HepG2 (cell line): ENCODE measurements around the gene IGSF11. TPM values are rescaled to one million over a fixed set of nuclear protein-coding genes. Genes with fewer than 3 reads are reported as not detected.

Source experiments
- ATAC-seq: fragments of 200-7000 bp; cut with Tn5 transposase; 3 replicates; pipeline ENCODE4 v1.9.1; 2020; ENCODE audit warnings: mild to moderate bottlenecking, moderate library complexity
- BruUV-seq: library from RNA; stranded (reverse); fragments of 400-500 nt; replicated peaks from 2 replicates; lab custom pipeline; 2021; lab: Mats Ljungman, UMichigan
- CTCF ChIA-PET: fragments of 300-600 bp; formaldehyde crosslinking; extraction: SDS; loops from one replicate; lab custom pipeline; 2021; ENCODE audit warnings: low total read pairs, inconsistent platforms, low intra/inter-chr PET ratio; lab: Yijun Ruan, JAX
- POLR2A ChIA-PET: fragments of 350-600 bp; sonication (Branson Sonifier 250); formaldehyde crosslinking; loops from one replicate; lab custom pipeline; 2020; ENCODE audit warnings: antibody characterized with exemption, inconsistent platforms; lab: Yijun Ruan, JAX
- DNase-seq: peaks from one replicate; pipeline ENCODE4 v3.0.0-alpha.2; 2015; ENCODE audit warnings: low spot score
- FAIRE-seq: peaks from 3 replicates; lab custom pipeline; 2011; peaks lifted over from hg19 to GRCh38; lab: Jason Lieb, UNC
- H2AFZ ChIP-seq: one replicate; pipeline ENCODE4 v1.6.1; 2011; ENCODE audit warnings: low read length, inconsistent platforms
- H3K27ac ChIP-seq: fragments of 300-600 bp; 3 replicates; pipeline ENCODE4 v1.8.0; 2011; ENCODE audit warnings: mixed run types, mild to moderate bottlenecking, mixed read lengths, low read length, inconsistent platforms; ENCODE audit not compliant: insufficient read depth; ENCODE audit errors: extremely low read length
- H3K27me3 ChIP-seq, 2 experiments: fragments of 200-600 bp in 1 of 2; 2 replicates in 1 of 2; 3 replicates in 1 of 2; pipeline versions ENCODE4 v1.6.0 to v1.8.0; 2011; ENCODE audit warnings: low read length in 2 of 2, mild to moderate bottlenecking in 2 of 2, moderate library complexity in 2 of 2, inconsistent platforms in 1 of 2; ENCODE audit not compliant: insufficient read depth in 2 of 2, control insufficient read depth in 1 of 2
- H3K36me3 ChIP-seq, 2 experiments: fragments of 200-600 bp in 1 of 2; replicated peaks in 1 of 2; 2 replicates in 1 of 2; 3 replicates in 1 of 2; pipeline versions ENCODE4 v1.5.1 to v1.8.0; 2011; ENCODE audit warnings: low read length in 2 of 2, inconsistent platforms in 1 of 2; ENCODE audit not compliant: insufficient read depth in 2 of 2, control insufficient read depth in 1 of 2
- H3K4me1 ChIP-seq: 2 replicates; pipeline ENCODE4 v1.5.1; 2012; ENCODE audit warnings: low read length, inconsistent platforms; ENCODE audit not compliant: insufficient read depth
- H3K4me2 ChIP-seq: 2 replicates; pipeline ENCODE4 v1.6.0; 2011; ENCODE audit warnings: low read depth, low read length, inconsistent platforms
- H3K4me3 ChIP-seq, 3 experiments: fragments of 200-600 bp in 1 of 3; sonication (generic), shearing (Covaris generic) in 1 of 3; replicated peaks in 1 of 3; 2 replicates each; pipeline ENCODE4 v1.5.1; 2011 to 2016; ENCODE audit warnings: low read length in 3 of 3, inconsistent platforms in 2 of 3, low read depth in 2 of 3, mild to moderate bottlenecking in 2 of 3, control low read depth in 1 of 3, mixed read lengths in 1 of 3; ENCODE audit not compliant: insufficient read depth in 1 of 3
- H3K79me2 ChIP-seq: one replicate; pipeline ENCODE4 v1.6.1; 2011; ENCODE audit warnings: low read length, inconsistent platforms; ENCODE audit not compliant: insufficient read depth
- H3K9ac ChIP-seq: 2 replicates; pipeline ENCODE4 v1.6.0; 2011; ENCODE audit warnings: mild to moderate bottlenecking, low read depth, low read length, inconsistent platforms; ENCODE audit not compliant: insufficient read depth
- H3K9me3 ChIP-seq: 2 replicates; pipeline ENCODE4 v1.5.1; 2012; ENCODE audit warnings: mild to moderate bottlenecking, low read length
- H4K20me1 ChIP-seq: 2 replicates; pipeline ENCODE4 v1.6.0; 2011; ENCODE audit warnings: inconsistent platforms, mild to moderate bottlenecking, low read length, moderate library complexity; ENCODE audit not compliant: insufficient read depth
- CEBPB ChIP-seq: IDR thresholded peaks from 2 replicates; pipeline ENCODE4 v1.6.1; 2011; ENCODE audit warnings: low read depth, low read length, improper control_type of control experiment, borderline replicate concordance
- MAFF ChIP-seq: IDR thresholded peaks from 2 replicates; pipeline ENCODE4 v1.6.1; 2011; ENCODE audit warnings: low read depth, low read length, improper control_type of control experiment
- MAFK ChIP-seq, 2 experiments: IDR thresholded peaks in 1 of 2; conservative IDR thresholded peaks in 1 of 2; 2 replicates each; pipeline ENCODE4 v1.6.1; 2011; ENCODE audit warnings: improper control_type of control experiment in 2 of 2, low read length in 2 of 2
- SP5 ChIP-seq: IDR thresholded peaks from 2 replicates; pipeline ENCODE4 v1.6.1; 2016; ENCODE audit warnings: low read depth, borderline replicate concordance
- WGBS: methylation state at CpG from one replicate; pipeline ENCODE4 v1.1.6; 2017; ENCODE audit warnings: low lambda C conversion rate; 5-methylcytosine and 5-hydroxymethylcytosine counted together
- in situ Hi-C: cut with HindIII; loops from 2 replicates; pipeline ENCODE4 v1.10.0; 2017; ENCODE audit warnings: low pct_unique_long_range_greater_than_20kb; ENCODE audit not compliant: extremely low pct_ligation_motif_present
- intact Hi-C: fragments of 100-400 bp; cut with micrococcal nuclease; formaldehyde crosslinking; loops from one replicate; pipeline ENCODE4 v1.10.0; 2022; ENCODE audit not compliant: unreplicated experiment
- polyA plus RNA-seq, 8 experiments: library from polyadenylated mRNA; depleted of rRNA in 3 of 8; stranded (reverse) in 7 of 8; unstranded in 1 of 8; fragments of >200 nt; fragmentation: Illumina TruSeq in 4 of 8; extraction: Trizol in 4 of 8; gene quantifications; 2 replicates each; pipeline versions ENCODE4 v1.2.1 to v1.2.3, GENCODE V29; 2011 to 2016; ENCODE audit warnings: low read depth in 4 of 8, missing spikeins in 1 of 8, mixed read lengths in 1 of 8; ENCODE audit not compliant: insufficient read depth in 1 of 8
- total RNA-seq, 5 experiments: library from RNA; depleted of rRNA; stranded (reverse); fragments of >200 nt; fragmentation: Illumina TruSeq; extraction: Trizol; gene quantifications; 2 replicates each; pipeline ENCODE4 v1.2.3, GENCODE V29; 2016; ENCODE audit warnings: low read depth in 1 of 5

Gene IGSF11
- total and polyA plus RNA-seq, 2 of the 13 experiments (the other 11 are each of a cell fraction or from before 2014, with no cell fraction given): not detected

GRCh38 chr3:118938183-118938961, 96.3 kb downstream of the IGSF11 start:
- H3K36me3 ChIP-seq: no peaks in the 10 kb centered on the region
- 3% methylated on average over 5 of the region's 5 CpGs for WGBS
- H3K9ac ChIP-seq: no peak overlapping the region
- intact Hi-C loops: no loop called here
- no peaks in the 10 kb centered on the region for H3K79me2 ChIP-seq
- no peak for DNase-seq
- no TSS peak for BruUV-seq
- H4K20me1 ChIP-seq: no peaks in the 10 kb centered on the region
- TF ChIP-seq SP5 (CRISPR knock-in tag) (no peak), MAFK (conservative IDR thresholded peaks at IDR 0.05 in 1 of 2, IDR thresholded peaks at IDR 0.05 in 1 of 2; ENCODE audit: low read length in 2 of 2) (peak; percentile 44 to 77), MAFF (peak; percentile 51; the same call in 1 of the 2 replicates)
- TF ChIP-seq, all 625 proteins: peak for 2
- in situ Hi-C loops: no loop called here
- Histone ChIP-seq H3K9me3 (no peaks in the 10 kb centered on the region), H3K27me3 (no peaks in the 10 kb centered on the region; a peak in 1 of 5 replicates), H3K4me1 (no peaks in the 10 kb centered on the region), H3K4me2 (no peak overlapping the region), H3K27ac (no peak overlapping the region), H3K4me3 (no peak overlapping the region), H2AFZ (no peak overlapping the region)
- no peak for FAIRE-seq
- POLR2A ChIA-PET: no interaction called here
- no peak for ATAC-seq
- CTCF ChIA-PET: no interaction called here

GRCh38 chr3:118936811-118937210, 97.8 kb downstream of the IGSF11 start:
- in situ Hi-C loops: no loop called here
- H3K4me2 ChIP-seq: no peak overlapping the region
- no peaks in the 10 kb centered on the region; a peak in 1 of 5 replicates for H3K27me3 ChIP-seq
- H3K4me1 ChIP-seq: no peaks in the 10 kb centered on the region
- no peak for DNase-seq
- BruUV-seq: no TSS peak
- no peak overlapping the region for H3K27ac ChIP-seq
- no peaks in the 10 kb centered on the region for H3K79me2 ChIP-seq
- H3K36me3 ChIP-seq: no peaks in the 10 kb centered on the region
- no peaks in the 10 kb centered on the region for H4K20me1 ChIP-seq
- ChIA-PET POLR2A (no interaction called here), CTCF (no interaction called here)
- TF ChIP-seq MAFF (no peak), CEBPB (0 out of 2 replicates have a peak, but pooled peaks have one; percentile 9)
- no peaks in the 10 kb centered on the region for H3K9me3 ChIP-seq
- no peak for FAIRE-seq
- intact Hi-C loops: no loop called here
- WGBS: 0% methylated on average over 1 of the region's 1 CpG
- H3K9ac ChIP-seq: no peak overlapping the region
- H2AFZ ChIP-seq: no peak overlapping the region
- no peak overlapping the region for H3K4me3 ChIP-seq
- no peak for ATAC-seq
